Muscle of leg (tissue), 11 donors: ENCODE data around the gene SLC12A7. TPM values are rescaled to one million over a fixed set of nuclear protein-coding genes. Genes with fewer than 3 reads are reported as not detected.

Experiments used
- DNase-seq: peaks from one replicate; pipeline ENCODE4 v3.0.0; 2013
- H3K27ac ChIP-seq: one replicate; pipeline ENCODE4 v1.5.1; 2013; ENCODE audit warnings: mild to moderate bottlenecking, low read length, control low read depth
- H3K27me3 ChIP-seq: one replicate; pipeline ENCODE4 v1.6.1; 2013; ENCODE audit warnings: low read length; ENCODE audit not compliant: control insufficient read depth, insufficient read depth
- H3K36me3 ChIP-seq: one replicate; pipeline ENCODE4 v1.6.1; 2013; ENCODE audit warnings: low read length; ENCODE audit not compliant: control insufficient read depth, insufficient read depth
- H3K4me1 ChIP-seq: one replicate; pipeline ENCODE4 v1.6.1; 2013; ENCODE audit warnings: low read length; ENCODE audit not compliant: control insufficient read depth, insufficient read depth
- H3K4me3 ChIP-seq: one replicate; pipeline ENCODE4 v1.5.1; 2013; ENCODE audit warnings: low read length, control low read depth
- H3K9me3 ChIP-seq: replicated peaks from 2 replicates; pipeline ENCODE4 v1.6.1; 2013; ENCODE audit warnings: low read depth, low read length; ENCODE audit not compliant: control insufficient read depth
- WGBS: methylation state at CpG from one replicate; pipeline ENCODE4 v1.1.5; 2013; ENCODE audit warnings: missing lambda C conversion rate; ENCODE audit not compliant: insufficient coverage; 5-methylcytosine and 5-hydroxymethylcytosine counted together
- polyA plus RNA-seq, 8 donors: library from polyadenylated mRNA; unstranded; fragments of 120-200 nt; gene quantifications; one replicate each; pipeline versions ENCODE4 v1.2.1 to v1.2.3, GENCODE V29; 2013; ENCODE audit warnings: inconsistent platforms in 1 of 8, low replicate concordance in 1 of 8; ENCODE audit not compliant: insufficient read length in 8 of 8, insufficient read depth in 1 of 8
- total RNA-seq: library from RNA; stranded (reverse); fragments of 120-200 nt; gene quantifications from one replicate; pipeline ENCODE4 v1.2.4, GENCODE V29; 2013

The SLC12A7 gene
- total and polyA plus RNA-seq, 9 donors: 5.5 to 12.5 (median 10.8) TPM

DNA sequence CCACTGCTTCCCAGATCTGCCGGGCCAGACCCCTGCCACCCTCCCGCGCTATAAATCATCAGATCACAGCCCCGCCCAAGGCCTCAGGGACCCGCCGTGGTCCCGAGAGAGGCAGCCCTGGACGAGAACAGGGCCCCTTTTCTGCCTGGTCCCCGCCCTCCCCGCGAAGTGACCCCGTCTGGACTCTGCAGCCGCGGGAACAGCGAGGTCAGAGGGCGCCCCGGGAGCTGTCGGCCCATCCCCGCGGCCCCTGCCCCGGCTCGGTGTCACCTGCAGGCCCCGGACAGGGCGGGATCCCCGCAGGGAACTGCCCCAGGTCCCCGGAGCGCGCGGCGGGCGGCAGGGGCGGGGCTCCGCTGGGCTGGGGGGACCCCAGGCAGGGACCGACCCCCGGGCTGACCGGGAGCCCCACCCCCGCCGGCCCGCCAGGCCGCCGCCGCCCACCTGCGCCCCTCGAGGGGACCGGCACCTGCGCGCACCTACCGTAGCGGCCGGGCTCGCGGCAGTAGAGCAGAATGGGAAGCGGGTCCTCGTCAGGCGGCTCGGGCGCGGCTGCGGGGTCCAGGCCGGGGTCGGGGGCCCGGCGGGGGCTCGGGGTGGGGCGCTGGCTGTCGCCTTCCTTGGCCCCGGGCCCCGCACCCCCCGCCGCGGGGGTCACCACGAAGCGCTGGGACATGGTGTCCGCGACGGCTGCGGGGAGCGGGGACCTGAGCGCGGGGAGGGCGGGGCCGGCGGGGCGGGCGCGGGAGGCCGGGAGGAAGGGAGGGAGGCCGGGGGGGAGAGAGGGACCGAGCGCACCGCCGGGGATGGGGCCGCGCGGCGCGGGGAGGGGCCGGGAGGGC is 43.5 kb upstream of the SLC12A7 start:
- Histone ChIP-seq H3K4me1 (peaks cover 11% of the 10 kb centered on the region), H3K36me3 (no peaks in the 10 kb centered on the region), H3K9me3 (peaks cover 3% of the 10 kb centered on the region), H3K27me3 (peaks cover 60% of the 10 kb centered on the region), H3K27ac (no peak overlapping the region), H3K4me3 (no peak overlapping the region)
- WGBS: 1% methylated on average over 97 of the region's 98 CpGs
- DNase-seq: no peak

- H3K27me3 ChIP-seq: peaks cover 47% of the 10 kb centered on the region
- no peak for DNase-seq
These were observed 41.6 kb upstream of the SLC12A7 start for GRCh38 chr5:1153428-1153827.

GRCh38 chr5:1152771-1153282 is 41.0 kb upstream of the SLC12A7 start:
- WGBS: no CpG with 5 or more reads among the region's 15 CpGs
- Histone ChIP-seq H3K4me1 (peaks cover 11% of the 10 kb centered on the region), H3K4me3 (no peak overlapping the region), H3K36me3 (no peaks in the 10 kb centered on the region), H3K27me3 (peaks cover 47% of the 10 kb centered on the region), H3K27ac (no peak overlapping the region), H3K9me3 (peaks cover 3% of the 10 kb centered on the region)
- DNase-seq: no peak

More at GRCh38 chr5:1153428-1153827, 41.6 kb upstream of the SLC12A7 start:
- H3K27ac ChIP-seq: no peak overlapping the region
- peaks cover 11% of the 10 kb centered on the region for H3K4me1 ChIP-seq
- no peaks in the 10 kb centered on the region for H3K36me3 ChIP-seq
- H3K4me3 ChIP-seq: no peak overlapping the region
- peaks cover 3% of the 10 kb centered on the region for H3K9me3 ChIP-seq
- 86% methylated on average over 12 of the region's 12 CpGs for WGBS

GRCh38 chr5:1152156-1152555 is 40.3 kb upstream of the SLC12A7 start:
- peaks cover 3% of the 10 kb centered on the region for H3K9me3 ChIP-seq
- H3K4me3 ChIP-seq: no peak overlapping the region
- H3K27ac ChIP-seq: no peak overlapping the region
- peaks cover 46% of the 10 kb centered on the region for H3K27me3 ChIP-seq
- H3K4me1 ChIP-seq: peaks cover 11% of the 10 kb centered on the region
- DNase-seq: no peak
- WGBS: 72% methylated on average over 7 of the region's 10 CpGs
- no peaks in the 10 kb centered on the region for H3K36me3 ChIP-seq

- Histone ChIP-seq H3K4me3 (no peak overlapping the region), H3K36me3 (no peaks in the 10 kb centered on the region), H3K27ac (no peak overlapping the region), H3K27me3 (peaks cover 37% of the 10 kb centered on the region), H3K4me1 (peaks cover 11% of the 10 kb centered on the region), H3K9me3 (no peaks in the 10 kb centered on the region)
- WGBS: 81% methylated on average over 2 of the region's 10 CpGs
- DNase-seq: no peak
These were observed 39.5 kb upstream of the SLC12A7 start for GRCh38 chr5:1151316-1151715.

- DNase-seq: no peak
- no peak overlapping the region for H3K27ac ChIP-seq
- H3K36me3 ChIP-seq: no peaks in the 10 kb centered on the region
- no peaks in the 10 kb centered on the region for H3K9me3 ChIP-seq
- peaks cover 33% of the 10 kb centered on the region for H3K27me3 ChIP-seq
- H3K4me1 ChIP-seq: peaks cover 13% of the 10 kb centered on the region
- 80% methylated on average over 8 of the region's 10 CpGs for WGBS
- H3K4me3 ChIP-seq: no peak overlapping the region
These were observed 39.0 kb upstream of the SLC12A7 start for GRCh38 chr5:1150866-1151265.

- 67% methylated on average over 22 of the region's 25 CpGs for WGBS
- Histone ChIP-seq H3K9me3 (no peaks in the 10 kb centered on the region), H3K36me3 (no peaks in the 10 kb centered on the region), H3K4me3 (no peak overlapping the region), H3K4me1 (peaks cover 20% of the 10 kb centered on the region), H3K27ac (no peak overlapping the region), H3K27me3 (peaks cover 15% of the 10 kb centered on the region)
- no peak for DNase-seq
These were observed 33.0 kb upstream of the SLC12A7 start for GRCh38 chr5:1144638-1145396.

GRCh38 chr5:1144089-1144488 is 32.2 kb upstream of the SLC12A7 start:
- H3K4me1 ChIP-seq: peaks cover 23% of the 10 kb centered on the region
- no peaks in the 10 kb centered on the region for H3K36me3 ChIP-seq
- DNase-seq: no peak
- WGBS: 88% methylated on average over 13 of the region's 19 CpGs
- no peaks in the 10 kb centered on the region for H3K9me3 ChIP-seq
- no peak overlapping the region for H3K27ac ChIP-seq
- peaks cover 15% of the 10 kb centered on the region for H3K27me3 ChIP-seq
- no peak overlapping the region for H3K4me3 ChIP-seq

- DNase-seq: no peak
- Histone ChIP-seq H3K27me3 (peaks cover 15% of the 10 kb centered on the region), H3K4me1 (peaks cover 25% of the 10 kb centered on the region), H3K27ac (no peak overlapping the region), H3K9me3 (no peaks in the 10 kb centered on the region), H3K36me3 (no peaks in the 10 kb centered on the region), H3K4me3 (no peak overlapping the region)
- 95% methylated on average over 7 of the region's 7 CpGs for WGBS
These were observed 31.7 kb upstream of the SLC12A7 start for GRCh38 chr5:1143670-1143951.

DNA sequence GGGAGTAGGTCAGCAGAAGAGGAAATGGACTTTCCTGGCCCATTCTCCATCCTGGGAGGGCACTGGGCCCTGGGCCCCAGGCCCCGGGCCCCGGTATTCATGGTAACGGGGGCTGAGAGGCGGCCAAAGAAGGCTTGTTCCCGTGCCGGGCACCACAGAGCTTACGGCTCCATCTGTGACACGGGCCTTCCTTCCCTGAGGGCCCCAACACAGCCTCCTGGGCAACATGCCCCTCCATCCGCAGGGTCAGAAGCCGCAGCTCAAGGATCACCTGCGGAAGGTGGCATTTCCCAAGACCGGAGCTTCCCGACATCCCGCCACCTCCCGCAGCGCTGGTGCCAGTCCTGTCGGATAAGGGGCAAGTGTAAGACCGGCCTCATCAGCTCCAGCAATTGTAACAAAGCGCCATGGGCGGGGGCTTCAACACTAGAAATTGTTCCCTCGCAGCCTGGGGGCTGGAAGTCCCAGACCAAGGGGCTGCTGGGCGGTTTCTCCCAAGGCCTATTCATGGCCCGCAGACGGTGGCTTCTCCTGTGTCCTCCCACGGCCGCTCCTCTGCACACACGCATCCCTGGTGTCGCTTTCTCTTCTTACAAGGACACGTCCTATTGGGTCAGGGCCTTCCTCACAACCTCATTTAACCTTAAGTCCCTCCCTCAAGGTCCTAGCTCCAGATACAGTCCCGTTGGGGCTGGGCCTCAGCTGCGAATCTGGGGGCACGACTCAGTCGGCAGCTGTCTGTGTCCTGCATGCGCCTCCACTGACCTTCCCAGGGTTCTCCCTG is 31.2 kb upstream of the SLC12A7 start:
- Histone ChIP-seq H3K9me3 (no peaks in the 10 kb centered on the region), H3K4me3 (no peak overlapping the region), H3K27me3 (peaks cover 15% of the 10 kb centered on the region), H3K27ac (no peak overlapping the region), H3K36me3 (no peaks in the 10 kb centered on the region), H3K4me1 (peaks cover 27% of the 10 kb centered on the region)
- WGBS: 80% methylated on average over 31 of the region's 34 CpGs
- no peak for DNase-seq
